GM10248 (cell line): ENCODE data around the gene ZNF687.

ENCODE experiments used
- CTCF ChIA-PET: fragments of 300-600 bp; sonication (Branson Sonifier 250); formaldehyde crosslinking; extraction: SDS; loops from one replicate; lab custom pipeline; 2021; ENCODE audit warnings: antibody characterized with exemption; lab: Yijun Ruan, JAX
- POLR2A ChIA-PET: fragments of 350-650 bp; sonication (Branson Sonifier 250); formaldehyde crosslinking; extraction: SDS; loops from one replicate; lab custom pipeline; 2020; ENCODE audit warnings: antibody characterized with exemption; lab: Yijun Ruan, JAX
- DNase-seq: peaks from one replicate; pipeline ENCODE4 v3.0.0; 2012; ENCODE audit errors: extremely low spot score
- CTCF ChIP-seq: IDR thresholded peaks from 2 replicates; pipeline ENCODE4 v1.5.1; 2012; ENCODE audit warnings: mild to moderate bottlenecking, low read depth; ENCODE audit errors: extremely low read depth, missing control alignments, control extremely low read depth

ZNF687 gene

DNA sequence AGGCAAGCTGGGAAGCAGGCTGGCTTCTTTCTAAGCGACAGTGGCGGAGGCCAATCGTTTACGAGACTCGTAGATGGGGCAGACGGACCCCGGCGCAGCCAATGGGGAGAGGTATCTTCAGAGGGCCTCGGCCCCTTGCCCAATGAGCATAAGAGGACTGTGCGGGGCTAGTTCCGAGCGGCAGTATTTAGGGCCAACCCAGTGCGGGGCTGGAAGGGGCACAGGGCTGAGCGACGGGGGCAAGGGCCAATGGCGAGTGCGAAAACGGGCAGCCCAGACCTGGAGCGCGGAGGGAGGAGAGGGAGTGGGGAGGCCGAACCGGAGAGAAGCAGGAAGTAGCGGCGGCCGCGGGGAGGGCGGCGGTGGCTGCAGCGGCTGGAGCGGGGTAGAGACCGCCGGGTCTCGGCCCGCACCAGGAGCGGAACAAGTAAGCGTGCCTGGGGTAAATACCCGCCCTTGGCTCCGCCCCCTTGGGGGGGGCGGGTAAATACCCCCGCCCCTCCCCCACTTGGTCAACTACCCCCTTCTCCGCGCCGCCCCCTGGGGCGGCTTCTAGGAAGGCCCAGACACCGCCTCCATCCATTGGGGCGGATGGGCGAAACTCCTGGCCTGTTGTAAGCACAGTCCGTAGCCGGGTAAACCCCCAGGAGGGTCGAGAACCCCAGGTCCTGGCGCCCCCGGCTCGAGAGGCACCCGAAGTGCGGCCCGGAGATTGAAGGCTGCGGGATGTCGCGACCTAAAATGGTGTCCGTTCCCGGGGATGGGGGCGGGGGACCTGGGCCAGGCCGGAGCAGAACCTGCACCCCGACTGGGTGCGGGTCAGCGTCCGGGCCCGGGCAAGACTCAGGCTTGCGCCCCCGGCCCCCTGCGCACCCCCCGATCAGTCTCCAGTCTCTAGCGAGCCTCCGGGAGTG is at the start of gene ZNF687:
Gene ZNF687, plus strand, starts transcription at position 331 of the 914 bp plus-strand sequence. CDS start 3,993 bp downstream, outside the sequence.
- CTCF ChIA-PET: interaction anchor here (0.9 to 2.2 kb wide), 18 partner anchors 10 to 211 kb away, joined by 3 to 13 read pairs (median 4); partner anchors contain the start of gene PI4KB
- DNase-seq: peak; percentile 98
- no peak for TF ChIP-seq CTCF
- POLR2A ChIA-PET: interaction anchor here (0.5 to 1.5 kb wide), 10 partner anchors 13 to 1146 kb away, joined by 3 to 6 read pairs (median 4); partner anchors contain the start of genes PI4KB and VPS72

- ChIA-PET CTCF (interaction anchor here (1.2 to 4.6 kb wide), 3 partner anchors 8 to 23 kb away, joined by 3 to 33 read pairs (median 13); no protein-coding TSS in a partner anchor), POLR2A (interaction anchor here (0.6 kb wide), 1 partner anchor 168 kb away, joined by 4 read pairs; no protein-coding TSS in a partner anchor)
- DNase-seq: no peak
- TF ChIP-seq CTCF: no peak
Observed at GRCh38 chr1:151235235-151235634, 46.9 kb upstream of the ZNF687 start.

GRCh38 chr1:151237678-151238466 is 44.2 kb upstream of the ZNF687 start:
- peak; percentile 52 for DNase-seq
- ChIA-PET CTCF (interaction anchor here (1.1 to 4.6 kb wide), 4 partner anchors 8 to 19 kb away, joined by 3 to 33 read pairs (median 10); no protein-coding TSS in a partner anchor), POLR2A (no interaction called here)
- no peak for TF ChIP-seq CTCF

DNA sequence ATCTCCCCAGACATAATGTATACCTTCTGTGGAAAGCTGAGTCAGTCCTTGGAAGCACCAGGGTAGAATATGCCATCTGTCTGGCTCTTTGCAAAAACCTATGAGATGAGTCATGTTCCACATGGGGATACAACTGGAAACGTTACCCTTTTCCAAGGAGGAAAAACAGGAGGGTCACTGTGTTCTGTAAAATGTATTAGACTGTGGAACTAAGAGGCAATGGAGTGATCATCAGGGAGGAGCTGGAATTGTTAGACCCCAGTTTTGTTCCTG is 43.7 kb upstream of the ZNF687 start:
- no peak for DNase-seq
- TF ChIP-seq CTCF: no peak
- ChIA-PET POLR2A (no interaction called here), CTCF (interaction anchor here (2.1 to 2.3 kb wide), 2 partner anchors 9 to 14 kb away, joined by 5 to 13 read pairs; no protein-coding TSS in a partner anchor)

DNA sequence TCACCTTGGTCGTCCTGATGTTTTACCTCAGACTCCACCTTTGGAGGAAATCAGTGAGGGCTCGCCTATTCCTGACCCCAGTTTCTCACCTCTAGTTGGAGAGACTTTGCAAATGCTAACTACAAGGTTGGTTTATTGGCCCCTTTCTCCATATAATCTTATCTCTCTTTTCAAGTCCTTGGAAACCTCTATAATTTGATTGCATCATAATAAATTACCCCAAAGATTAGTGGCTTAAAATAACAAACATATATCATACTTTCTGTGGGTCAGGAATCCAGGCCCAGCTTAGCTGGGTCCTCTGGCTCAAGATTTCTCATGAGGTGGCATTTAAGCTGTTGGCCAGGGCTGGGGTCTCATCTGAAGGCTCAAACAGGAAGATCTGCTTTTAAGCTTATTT is 39.7 kb upstream of the ZNF687 start:
- DNase-seq: no peak
- CTCF ChIA-PET: interaction anchor here (1.2 to 3.4 kb wide), 3 partner anchors 8 to 99 kb away, joined by 3 to 25 read pairs (median 6); no protein-coding TSS in a partner anchor
- TF ChIP-seq CTCF: no peak
- POLR2A ChIA-PET: no interaction called here
